Left kidney (tissue), 2 donors: ENCODE results near the gene SPOCK3. TPM values are rescaled to one million over a fixed set of nuclear protein-coding genes. Genes with fewer than 3 reads are reported as not detected.

Experiments
- DNase-seq: peaks from one replicate; pipeline ENCODE4 v3.0.0-alpha.2; 2013
- polyA plus RNA-seq: library from polyadenylated mRNA; unstranded; fragments of 120-200 nt; gene quantifications from one replicate; pipeline ENCODE4 v1.2.1, GENCODE V29; 2013; ENCODE audit not compliant: insufficient read length

The SPOCK3 gene
- polyA plus RNA-seq, 1 donor: 12.3 TPM

DNA sequence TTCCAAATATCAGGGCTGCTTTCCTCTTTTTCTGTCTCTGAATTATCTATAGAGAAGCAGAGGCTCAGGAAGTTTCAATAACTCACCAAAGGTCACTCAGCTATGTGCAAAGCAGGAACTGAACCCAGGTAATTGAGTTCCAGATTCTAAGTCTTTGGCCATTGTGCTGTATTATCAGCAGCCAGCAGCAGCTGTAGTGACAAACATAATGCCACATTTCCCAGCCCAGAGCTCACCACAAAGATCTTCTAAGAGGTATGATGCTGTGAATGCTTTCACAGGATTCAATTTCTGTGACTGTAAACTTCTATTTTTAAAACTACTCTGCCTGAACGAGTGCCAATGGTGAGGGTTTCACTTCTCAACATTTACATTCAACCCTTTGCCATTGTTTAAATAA is 56.4 kb downstream of the SPOCK3 start:
- no peak for DNase-seq

DNA sequence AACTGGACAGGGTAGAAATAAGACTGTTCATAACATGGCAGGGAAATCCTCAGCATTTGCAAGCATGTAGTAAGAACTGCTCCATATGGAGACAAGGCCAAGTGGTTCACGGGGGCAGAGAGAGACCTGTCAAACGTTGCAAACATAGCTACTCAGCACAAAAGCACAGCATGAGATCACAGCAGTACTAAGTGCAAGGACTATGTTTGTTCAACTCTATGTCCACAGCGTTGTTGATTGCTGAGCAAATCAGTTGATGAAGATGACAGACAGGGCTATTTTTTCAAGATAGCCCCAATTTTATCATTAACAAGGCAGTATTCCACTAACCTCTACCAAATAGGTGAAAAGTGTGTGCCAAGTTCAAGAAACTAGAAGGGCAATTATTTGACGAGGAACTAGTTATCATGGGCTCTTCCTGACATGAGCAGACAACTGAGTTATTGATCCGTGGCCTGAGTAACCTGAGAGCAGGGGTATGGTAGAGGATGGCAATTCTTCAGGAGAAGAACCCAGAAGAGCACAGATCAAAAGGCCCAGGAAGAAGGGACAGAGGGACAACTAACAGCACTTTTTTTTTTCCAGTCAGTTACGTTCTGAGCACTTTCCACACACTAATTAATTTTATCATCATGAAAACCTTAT is 57.4 kb downstream of the SPOCK3 start:
- DNase-seq: no peak

DNA sequence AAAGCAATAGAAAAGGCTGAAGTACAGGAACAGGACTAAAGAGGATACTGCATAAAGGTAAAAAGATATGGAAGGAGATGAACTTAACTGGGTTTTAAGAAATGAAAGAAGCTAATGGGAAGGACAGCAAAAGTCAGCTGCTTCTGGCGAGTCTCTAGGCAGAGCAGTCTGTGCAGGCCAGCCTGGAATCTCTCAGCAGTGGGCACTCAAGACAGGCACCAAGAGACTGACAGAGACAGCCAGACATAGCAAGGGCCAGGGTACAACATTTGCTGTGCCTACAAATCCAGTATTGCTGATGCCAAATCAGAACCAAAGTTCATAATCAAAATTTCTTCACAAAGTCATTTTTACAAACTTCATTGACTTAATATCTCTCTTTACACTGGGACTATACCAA is 62.4 kb downstream of the SPOCK3 start:
- no peak for DNase-seq

DNA sequence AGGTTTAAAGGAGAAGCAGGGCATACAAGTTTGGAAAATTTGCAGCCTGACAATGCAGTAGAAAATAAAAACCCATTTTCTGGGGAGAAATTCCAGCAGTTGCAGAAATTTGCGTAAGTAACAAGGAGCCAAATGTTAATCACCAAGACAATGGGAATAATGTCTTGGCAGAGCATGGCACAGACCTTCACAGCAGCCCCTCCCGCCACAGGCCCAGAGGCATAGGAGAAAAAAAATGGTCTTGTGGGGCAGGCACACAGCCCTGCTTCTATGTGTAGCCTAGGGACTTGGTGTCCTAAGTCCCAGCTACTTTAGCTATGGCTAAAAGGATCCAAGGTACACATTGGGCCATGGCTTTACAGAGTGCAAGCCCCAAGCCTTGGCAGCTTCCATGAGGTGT is 65.7 kb downstream of the SPOCK3 start:
- DNase-seq: no peak

DNA sequence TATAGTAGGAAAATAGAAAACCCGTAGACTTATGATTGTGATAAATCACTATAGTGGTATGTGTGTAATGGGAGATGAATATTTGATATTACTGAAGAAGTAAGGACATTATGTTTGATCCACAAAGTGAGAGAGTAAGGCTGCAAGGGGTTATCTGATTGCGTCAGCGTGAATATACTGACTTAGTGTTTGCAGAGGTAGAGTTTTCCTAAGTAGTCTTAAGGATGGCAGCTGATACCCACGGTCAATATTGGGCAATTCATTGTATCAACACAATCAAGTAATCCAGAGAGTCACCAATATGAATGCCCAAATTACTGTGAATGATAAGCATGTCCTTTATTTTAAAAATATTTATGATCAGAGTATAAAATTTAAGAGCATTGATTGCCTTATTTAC is 83.7 kb downstream of the SPOCK3 start:
- no peak for DNase-seq

DNA sequence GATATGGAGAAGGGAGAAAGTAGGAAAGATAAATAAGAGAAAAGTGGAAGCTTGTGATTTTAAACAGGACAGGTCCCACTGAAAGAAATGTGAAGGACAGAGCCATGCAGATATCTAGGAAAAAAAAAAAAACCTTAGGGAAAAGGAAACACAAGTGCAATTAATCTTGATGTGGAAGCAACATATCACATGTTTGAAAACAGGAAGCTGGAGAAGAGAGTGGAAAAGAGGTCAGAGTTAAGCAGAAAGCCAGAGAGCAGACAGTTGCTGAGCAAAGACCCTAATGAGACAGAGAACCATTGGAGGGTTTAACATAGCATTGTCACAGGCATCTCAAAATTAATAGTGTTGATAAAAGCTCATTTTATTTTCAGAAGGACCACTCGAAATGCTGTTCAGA is 89.7 kb downstream of the SPOCK3 start:
- DNase-seq: no peak

DNA sequence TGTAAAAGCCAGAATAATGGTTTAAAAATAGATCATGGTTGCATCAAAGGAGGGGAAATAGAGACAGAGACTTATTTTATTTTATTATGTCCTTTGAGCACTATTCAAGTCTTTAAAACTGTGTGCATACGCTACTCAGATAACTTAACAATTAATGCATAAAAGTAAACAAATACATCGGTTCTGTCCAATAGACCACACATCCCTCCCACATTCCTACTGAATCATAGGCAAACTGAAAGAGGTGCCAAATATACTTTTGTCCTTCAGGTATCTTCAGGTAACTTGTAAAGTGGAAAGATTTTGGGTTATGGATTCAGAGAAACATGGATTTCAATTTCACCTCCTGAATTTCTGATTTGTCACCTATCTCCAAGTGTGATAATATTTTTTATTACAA is 91.3 kb downstream of the SPOCK3 start:
- DNase-seq: no peak

DNA sequence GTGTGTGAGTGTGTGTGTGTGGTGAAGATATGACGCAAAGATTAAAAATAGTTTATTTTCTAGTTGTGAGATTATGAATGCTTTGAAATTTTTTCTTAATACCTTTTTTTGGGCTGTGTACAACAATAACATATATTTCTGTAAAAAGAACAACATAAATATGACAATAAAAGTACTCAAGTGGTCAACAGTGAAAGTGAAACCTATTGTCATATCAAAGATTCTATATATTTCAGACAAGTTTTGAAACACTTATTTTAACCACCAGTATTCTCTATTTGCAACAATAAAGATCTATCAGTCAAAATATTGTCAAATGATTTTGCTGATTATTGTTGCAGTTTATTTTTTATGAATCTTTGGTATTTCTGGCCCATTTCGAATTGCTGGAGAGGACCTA is 98.0 kb downstream of the SPOCK3 start:
- DNase-seq: no peak

DNA sequence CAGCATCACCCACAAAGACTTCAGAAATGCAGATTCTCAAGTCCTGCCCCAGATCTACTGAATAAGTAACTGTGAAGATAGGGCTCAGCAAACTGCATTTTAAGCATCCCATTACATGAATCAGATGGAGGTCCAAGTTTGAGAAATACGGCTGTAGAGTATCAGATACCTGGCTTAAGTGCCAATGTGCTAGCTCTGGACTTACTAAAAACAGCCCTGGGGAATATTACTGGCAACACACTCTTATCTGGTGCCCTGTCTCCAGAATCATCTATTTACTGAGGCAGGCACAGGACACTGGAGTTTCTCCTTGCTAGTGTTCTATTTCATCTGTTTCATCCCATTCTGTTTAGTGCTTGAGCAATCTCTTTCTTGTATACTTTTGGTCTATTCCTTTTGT is 105.1 kb downstream of the SPOCK3 start:
- DNase-seq: no peak

DNA sequence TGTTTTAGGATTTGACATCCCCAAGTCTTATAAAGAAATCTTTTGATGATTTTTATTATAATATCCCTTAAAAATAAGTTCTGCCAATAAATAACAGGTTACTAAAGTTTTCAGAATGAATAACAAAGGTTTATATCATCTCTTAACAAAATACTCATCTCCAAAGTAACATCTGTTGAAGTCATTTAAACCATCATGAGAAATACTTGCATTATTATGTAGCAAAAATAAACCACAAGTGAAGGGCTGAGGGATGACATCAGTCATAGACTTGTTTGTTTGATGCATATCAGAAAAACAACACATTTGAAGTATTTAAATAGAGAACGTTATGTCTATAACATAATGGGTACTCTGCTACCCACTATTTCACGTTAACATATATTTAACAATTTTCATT is 114.9 kb downstream of the SPOCK3 start:
- DNase-seq: no peak

DNA sequence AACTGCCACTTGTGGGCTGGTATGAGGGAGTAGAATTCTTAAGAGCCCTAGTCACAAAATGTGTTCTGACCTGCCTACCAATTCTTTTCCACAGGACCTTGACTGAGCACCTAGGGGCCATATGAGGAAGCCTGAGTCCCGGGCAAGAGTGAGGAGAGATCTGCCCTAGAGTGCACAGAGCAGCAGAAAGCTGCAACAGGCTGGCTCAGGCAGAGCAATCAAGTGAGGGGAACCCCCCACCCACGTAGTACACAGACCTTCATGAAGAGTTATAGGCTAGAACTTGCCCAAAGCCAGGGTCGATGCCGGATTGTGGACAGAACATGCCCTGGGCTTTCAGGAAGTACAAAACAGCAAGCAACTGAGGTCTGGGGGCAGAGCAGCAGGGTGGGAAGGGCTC is 117.0 kb downstream of the SPOCK3 start:
- DNase-seq: no peak

DNA sequence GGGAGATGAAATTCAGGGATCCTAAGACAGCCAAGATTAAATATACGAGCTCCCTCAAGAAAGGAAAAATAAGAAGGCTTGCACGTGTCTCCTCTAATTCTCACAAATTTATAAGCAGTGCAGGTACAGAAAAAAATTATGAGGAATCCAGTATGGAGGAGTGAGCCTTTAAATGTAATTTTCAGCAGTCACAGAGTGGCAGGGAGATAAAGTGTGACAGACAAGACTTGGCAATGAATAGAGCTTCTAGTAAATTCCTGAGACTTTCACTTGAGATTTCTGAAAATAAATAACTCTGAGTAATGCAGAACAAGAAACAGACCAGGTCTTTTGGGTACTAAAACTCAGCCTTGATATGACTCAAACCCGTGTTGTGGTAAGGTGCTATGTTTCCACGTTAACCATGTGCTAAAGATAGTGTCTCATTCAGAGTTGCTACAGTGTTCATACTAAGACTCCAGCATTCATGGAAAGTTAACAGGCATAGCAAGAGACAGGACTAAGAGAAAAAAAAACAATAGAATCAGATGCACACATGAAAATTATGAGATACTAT is 119.8 kb downstream of the SPOCK3 start:
- no peak for DNase-seq

DNA sequence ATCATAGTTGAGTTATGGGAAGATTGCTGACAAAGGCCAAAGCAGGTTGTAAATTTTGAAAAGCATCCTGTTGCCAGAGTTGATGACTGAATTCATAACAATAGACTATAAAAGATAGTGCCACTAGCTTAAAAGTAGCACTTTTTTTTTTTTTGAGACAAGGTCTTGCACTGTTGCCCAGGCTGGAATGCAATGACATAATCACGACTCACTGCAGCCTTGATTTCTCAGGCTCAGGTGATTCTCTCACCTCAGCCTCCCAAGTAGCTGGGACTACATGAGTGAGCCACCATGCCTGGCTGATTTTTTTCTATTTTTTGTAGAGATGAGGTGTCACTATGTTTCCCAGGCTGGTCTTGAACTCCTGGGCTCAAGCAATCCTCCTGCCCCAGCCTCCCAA is 122.7 kb downstream of the SPOCK3 start:
- no peak for DNase-seq

DNA sequence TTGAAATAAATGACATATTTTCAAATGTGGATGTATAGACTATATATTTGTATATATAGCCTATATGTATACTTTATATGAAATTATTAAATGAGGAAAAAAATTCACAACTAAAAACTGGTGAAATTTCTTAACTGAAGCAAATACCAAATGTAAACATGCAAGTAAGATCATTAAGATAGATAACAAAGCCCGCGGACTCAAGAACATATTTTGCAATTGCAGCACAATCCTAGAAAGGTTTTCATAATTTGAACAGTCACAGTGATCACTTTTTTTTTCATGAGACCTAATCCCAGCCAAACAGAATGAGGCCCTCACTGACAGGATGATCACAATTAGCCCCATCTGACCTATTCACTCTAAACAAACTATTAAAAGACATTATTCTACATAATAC is 123.2 kb downstream of the SPOCK3 start:
- no peak for DNase-seq

DNA sequence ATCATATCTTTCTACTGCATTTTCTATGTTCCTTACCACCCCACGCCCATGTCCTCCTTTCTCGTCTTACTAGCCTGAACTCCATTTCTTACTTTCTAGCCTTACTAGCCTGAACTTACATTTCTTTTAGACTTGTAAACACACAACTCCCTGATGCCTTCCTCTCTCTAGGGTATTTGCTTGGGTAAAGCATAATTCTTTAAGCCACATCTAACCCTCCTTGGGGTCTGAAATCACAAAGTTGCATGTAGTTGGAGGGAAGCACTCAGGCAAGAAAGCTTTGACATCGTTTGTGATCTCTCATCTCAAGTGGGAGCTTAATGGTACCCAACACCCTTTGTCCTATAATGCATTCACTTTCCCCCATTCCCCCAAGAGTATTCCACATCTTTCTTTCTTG is 124.4 kb downstream of the SPOCK3 start:
- no peak for DNase-seq

DNA sequence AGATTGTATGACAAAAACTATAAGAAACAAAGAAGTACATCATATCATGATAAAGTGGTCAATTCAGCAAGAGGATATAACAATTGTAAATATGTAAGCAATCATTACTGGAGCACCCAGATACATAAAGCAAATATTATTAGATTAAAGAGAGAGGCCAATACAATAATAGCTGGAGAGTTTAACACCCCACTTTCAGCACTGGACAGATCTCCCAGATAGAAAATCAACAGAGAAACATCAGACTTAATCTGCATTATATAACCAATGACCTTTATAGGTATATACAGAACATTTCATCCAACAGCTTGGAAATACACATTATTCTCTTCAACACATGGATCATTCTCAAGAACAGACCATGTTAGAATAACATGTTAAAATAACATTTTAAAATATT is 128.4 kb downstream of the SPOCK3 start:
- no peak for DNase-seq

DNA sequence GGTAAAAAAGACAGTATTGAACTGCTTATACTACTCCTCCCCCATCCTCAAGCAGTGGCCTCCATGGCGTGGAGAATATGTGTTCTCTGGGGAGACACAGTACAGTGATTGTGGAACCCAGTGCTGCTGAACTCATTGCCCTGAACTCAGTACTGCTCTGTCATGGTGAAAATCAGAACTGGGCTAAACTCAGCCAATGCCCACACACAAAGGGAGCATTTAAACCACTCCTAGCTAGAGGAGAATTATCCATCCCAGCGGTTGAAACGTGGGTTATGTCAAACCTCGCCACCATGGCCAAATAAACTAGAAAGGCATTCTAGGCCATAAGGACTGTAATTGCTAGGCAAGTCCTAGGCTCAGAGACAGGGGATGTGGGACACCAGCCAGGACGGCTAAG is 131.8 kb downstream of the SPOCK3 start:
- DNase-seq: no peak

DNA sequence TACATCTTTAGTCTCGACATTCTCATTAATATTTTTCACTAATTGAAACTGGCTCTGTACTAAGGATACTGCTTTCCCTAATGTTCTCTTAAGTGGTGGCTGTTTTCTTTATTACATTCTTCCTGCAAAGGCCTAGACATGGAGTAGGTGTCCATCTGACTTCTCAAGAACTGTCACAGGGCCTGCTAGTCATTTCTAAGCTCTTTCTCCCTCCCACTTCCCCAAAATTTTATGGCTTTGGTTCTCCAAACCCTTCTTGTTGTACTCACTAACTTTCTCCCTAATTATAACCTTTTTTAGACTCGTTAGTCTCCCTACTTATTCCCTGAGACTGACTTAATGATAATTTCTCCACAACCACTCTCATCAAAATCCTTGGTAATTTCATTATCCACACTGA is 133.3 kb downstream of the SPOCK3 start:
- no peak for DNase-seq

DNA sequence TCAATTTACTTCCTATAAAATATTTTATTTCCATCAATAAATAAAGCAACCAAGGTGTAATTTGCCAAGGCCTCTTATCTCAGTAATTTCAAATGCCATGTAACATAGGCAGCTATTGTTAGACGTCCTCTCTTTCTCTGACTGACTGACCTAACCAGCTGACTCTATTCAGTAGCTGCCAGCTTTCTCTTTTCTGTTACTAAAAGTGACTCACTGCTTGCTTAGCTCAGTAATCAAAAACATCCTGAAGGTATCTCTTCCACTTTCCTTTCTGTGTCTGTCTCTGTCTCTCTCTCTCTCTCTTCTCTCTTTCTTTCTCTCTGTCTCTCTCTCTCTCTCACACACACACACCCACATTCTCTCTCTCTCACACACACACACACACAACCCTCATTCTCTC is 134.2 kb downstream of the SPOCK3 start:
- DNase-seq: no peak

DNA sequence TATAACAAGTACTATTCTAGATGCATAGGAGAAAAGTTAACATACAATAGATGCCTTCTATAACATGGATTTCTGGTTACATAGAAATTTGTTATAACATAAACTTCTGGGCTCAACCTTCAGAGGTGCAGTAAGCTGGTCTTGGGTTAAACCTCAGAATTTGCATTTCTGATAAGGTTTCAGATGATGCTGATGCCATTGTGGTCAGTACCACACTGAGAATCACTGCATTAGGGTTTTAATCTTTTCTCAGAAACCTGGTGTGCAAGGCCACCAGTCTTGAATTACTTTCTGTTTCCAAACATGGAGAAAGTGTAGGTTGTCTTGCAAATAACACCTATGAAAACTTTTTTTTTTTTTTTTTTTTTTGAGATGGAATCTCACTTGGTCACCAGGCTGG is 146.2 kb downstream of the SPOCK3 start:
- DNase-seq: no peak

DNA sequence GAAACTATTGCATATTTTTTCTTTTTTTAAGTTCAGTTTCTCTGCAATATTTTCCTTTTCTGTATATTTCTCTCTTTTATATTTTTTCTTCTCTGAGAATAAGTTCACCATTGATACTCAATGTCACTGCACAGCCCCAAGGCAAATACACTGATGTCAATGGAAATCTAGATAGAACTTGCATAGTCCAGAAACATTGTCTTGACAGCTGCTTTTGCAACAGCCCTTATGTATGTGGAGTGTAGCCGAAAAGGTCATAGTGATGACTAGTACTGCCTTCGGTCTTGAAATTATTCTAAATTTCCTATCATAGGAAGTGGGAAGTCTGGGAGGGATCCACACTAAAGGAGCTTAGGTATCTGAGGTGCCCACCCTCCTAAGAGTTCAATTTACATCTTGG is 150.0 kb downstream of the SPOCK3 start:
- no peak for DNase-seq

DNA sequence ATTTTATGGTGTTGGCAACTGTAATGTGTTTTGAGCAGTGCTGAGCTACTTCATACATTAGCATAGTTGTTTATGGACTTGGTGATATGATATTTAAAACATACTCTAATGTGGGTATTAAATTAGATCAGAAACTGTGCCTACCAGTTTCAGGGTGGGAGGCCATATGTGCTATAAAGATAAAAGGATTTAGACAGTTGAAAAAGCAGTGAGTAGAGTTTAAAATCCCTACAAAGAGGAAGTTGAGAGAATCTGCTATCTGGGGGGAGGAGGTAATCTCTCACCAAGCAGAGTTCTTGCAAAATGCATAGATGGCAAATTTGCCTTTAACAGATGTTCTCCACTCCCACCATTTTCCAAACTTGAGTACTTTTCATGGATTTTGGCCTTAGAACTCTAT is 154.5 kb downstream of the SPOCK3 start:
- DNase-seq: no peak

DNA sequence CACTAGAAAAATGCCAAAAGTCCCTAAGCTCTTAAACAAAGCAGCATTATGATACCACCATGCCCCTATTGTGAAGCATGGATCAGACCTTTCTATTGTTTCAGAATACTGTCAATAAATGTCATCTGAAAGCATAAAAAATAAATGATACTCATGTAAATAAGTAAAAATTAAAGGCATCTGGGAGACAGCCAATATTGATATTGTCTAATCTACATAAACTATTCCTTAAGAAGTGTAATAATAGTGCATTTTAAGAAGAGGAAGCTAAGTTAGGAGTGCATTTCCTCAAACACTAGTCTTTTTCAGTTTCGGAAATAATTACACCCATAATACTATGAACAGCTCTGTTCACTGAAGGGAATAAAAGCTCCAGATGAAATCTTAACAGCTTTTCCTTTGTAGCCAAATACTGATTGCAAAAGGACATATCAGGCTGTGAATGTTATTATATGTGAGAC is 181.6 kb downstream of the SPOCK3 start:
- no peak for DNase-seq

DNA sequence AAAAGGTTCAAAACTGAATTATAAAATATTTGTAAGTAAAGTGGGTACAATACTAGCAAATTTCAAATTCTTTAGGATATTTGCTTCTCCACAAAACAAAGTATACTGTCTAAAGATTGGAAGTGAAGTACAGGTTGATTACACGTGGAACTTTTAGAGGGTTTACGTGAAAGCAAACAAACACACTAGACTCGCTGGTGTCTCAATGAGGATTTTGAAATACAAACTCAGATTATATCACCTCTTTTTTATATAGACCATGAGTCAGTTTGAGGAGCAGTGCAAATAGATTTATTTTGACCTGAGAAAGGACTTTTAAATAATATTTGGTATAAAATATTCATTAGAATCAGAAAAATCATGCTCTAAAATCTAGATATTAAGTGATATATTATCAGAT is 185.0 kb downstream of the SPOCK3 start:
- no peak for DNase-seq

DNA sequence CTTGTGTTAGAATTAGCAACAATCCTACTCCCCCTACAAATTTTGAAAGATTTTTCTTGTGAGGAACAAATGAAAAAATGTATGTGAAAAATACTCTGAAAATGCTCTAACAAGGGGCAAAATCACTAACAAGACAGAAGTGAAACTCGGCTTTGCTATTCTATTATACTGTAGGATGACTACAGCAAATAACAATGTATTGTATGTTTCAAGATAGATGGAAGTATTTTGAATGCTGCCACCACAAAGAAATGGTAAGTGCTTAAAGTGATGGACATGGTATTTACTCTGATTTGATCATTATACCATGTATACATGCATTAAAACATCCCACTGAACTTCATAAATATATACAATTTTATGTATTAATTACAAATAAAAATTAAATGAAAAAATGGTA is 192.8 kb downstream of the SPOCK3 start:
- no peak for DNase-seq
